ENCODE results near the gene GDI2. TPM values are rescaled to one million over a fixed set of nuclear protein-coding genes. Genes with fewer than 3 reads are reported as not detected.
A peak's percentile ranks its signal among the peaks of the same experiment; 100 is the strongest.

GDI2 gene
- total and polyA plus RNA-seq, 2 of the 13 experiments (the other 11 are each of a cell fraction or from before 2014, with no cell fraction given) = 153 to 477 TPM

GRCh38 chr10:5782174-5782573 lies 31.1 kb downstream of the GDI2 start:
- peaks cover 67% of the 10 kb centered on the region for H3K79me2 ChIP-seq (ENCODE audit: insufficient read depth, low read length)
- no TSS peak for BruUV-seq (replicated peaks)

GRCh38 chr10:5779730-5780129 lies 33.5 kb downstream of the GDI2 start:
- Histone ChIP-seq H3K27me3 (ENCODE audit: control insufficient read depth in 1 of 2, insufficient read depth in 2 of 2, low read length in 2 of 2) (no peaks in the 10 kb centered on the region), H3K27ac (ENCODE audit: extremely low read length, insufficient read depth, low read length) (no peak overlapping the region), H3K36me3 (replicated peaks in 1 of 2; ENCODE audit: control insufficient read depth in 1 of 2, insufficient read depth in 2 of 2, low read length in 2 of 2) (peaks cover 16 to 66% of the 10 kb centered on the region in 2 experiments), H3K9ac (ENCODE audit: insufficient read depth, low read depth, low read length) (no peak overlapping the region), H3K9me3 (ENCODE audit: low read length) (no peaks in the 10 kb centered on the region), H4K20me1 (ENCODE audit: insufficient read depth, low read length) (peaks cover 51% of the 10 kb centered on the region), H3K4me1 (ENCODE audit: insufficient read depth, low read length) (no peaks in the 10 kb centered on the region), H3K4me2 (ENCODE audit: low read depth, low read length) (no peak overlapping the region), H2AFZ (ENCODE audit: low read length) (no peak overlapping the region), H3K79me2 (ENCODE audit: insufficient read depth, low read length) (peaks cover 86% of the 10 kb centered on the region), H3K4me3 (replicated peaks in 1 of 3; ENCODE audit: insufficient read depth in 1 of 3, low read depth in 2 of 3, low read length in 3 of 3) (no peak overlapping the region)
- TF ChIP-seq ZNF281 (CRISPR knock-in tag; IDR thresholded peaks at IDR 0.05; ENCODE audit: borderline replicate concordance) (no peak), POLR2G (IDR thresholded peaks at IDR 0.05; ENCODE audit: low read depth, low read length) (peak; percentile 23; the same call in 1 of the 2 replicates), CBX1 (IDR thresholded peaks at IDR 0.05; ENCODE audit: low read depth) (no peak), ATF5 (CRISPR knock-in tag; IDR thresholded peaks at IDR 0.05; ENCODE audit: low read depth) (no peak), NCOR1 (IDR thresholded peaks at IDR 0.05; ENCODE audit: borderline replicate concordance, low read length) (no peak)
- ATAC-seq (peak; percentile 47; the same call in 1 of the 3 replicates), DNase-seq (ENCODE audit: low spot score) (no peak), FAIRE-seq (no peak)
- BruUV-seq (replicated peaks) = no TSS peak
- intact Hi-C loops (cut with micrococcal nuclease; ENCODE audit: unreplicated experiment) = no loop called here
- ChIA-PET POLR2A (no interaction called here), CTCF (ENCODE audit: low intra/inter-chr PET ratio, low total read pairs) (no interaction called here)
- in situ Hi-C loops (cut with HindIII; ENCODE audit: extremely low pct_ligation_motif_present, low pct_unique_long_range_greater_than_20kb) = no loop called here
- 93% methylated on average over 3 of the region's 3 CpGs for WGBS (ENCODE audit: low lambda C conversion rate)

More at GRCh38 chr10:5782174-5782573, 31.1 kb downstream of the GDI2 start:
- H3K4me1 ChIP-seq (ENCODE audit: insufficient read depth, low read length) = no peaks in the 10 kb centered on the region
- CTCF ChIA-PET (ENCODE audit: low intra/inter-chr PET ratio, low total read pairs) = no interaction called here
- in situ Hi-C loops (cut with HindIII; ENCODE audit: extremely low pct_ligation_motif_present, low pct_unique_long_range_greater_than_20kb) = no loop called here
- no peak overlapping the region for H3K4me2 ChIP-seq (ENCODE audit: low read depth, low read length)
- DNase-seq (ENCODE audit: low spot score) = no peak
- no peak for FAIRE-seq
- ATAC-seq = no peak
- no peak overlapping the region for H2AFZ ChIP-seq (ENCODE audit: low read length)
- POLR2A ChIA-PET = no interaction called here
- 90% methylated on average over 1 of the region's 1 CpG for WGBS (ENCODE audit: low lambda C conversion rate)
- H3K27me3 ChIP-seq (ENCODE audit: control insufficient read depth in 1 of 2, insufficient read depth in 2 of 2, low read length in 2 of 2) = no peaks in the 10 kb centered on the region
- peaks cover 40% of the 10 kb centered on the region; the same call in 1 of the 2 replicates for H4K20me1 ChIP-seq (ENCODE audit: insufficient read depth, low read length)
- no peak overlapping the region for H3K27ac ChIP-seq (ENCODE audit: extremely low read length, insufficient read depth, low read length)
- intact Hi-C loops (cut with micrococcal nuclease; ENCODE audit: unreplicated experiment) = no loop called here
- H3K4me3 ChIP-seq (replicated peaks in 1 of 3; ENCODE audit: insufficient read depth in 1 of 3, low read depth in 2 of 3, low read length in 3 of 3) = no peak overlapping the region
- peaks cover 11 to 67% of the 10 kb centered on the region in 2 experiments; a peak in 4 of 5 replicates for H3K36me3 ChIP-seq (replicated peaks in 1 of 2; ENCODE audit: control insufficient read depth in 1 of 2, insufficient read depth in 2 of 2, low read length in 2 of 2)
- no peak overlapping the region for H3K9ac ChIP-seq (ENCODE audit: insufficient read depth, low read depth, low read length)
- TF ChIP-seq NFKBIZ (CRISPR knock-in tag; IDR thresholded peaks at IDR 0.05) = no peak
- no peak for TF ChIP-seq SALL2 (CRISPR knock-in tag; IDR thresholded peaks at IDR 0.05)
- TF ChIP-seq MAFK (conservative IDR thresholded peaks at IDR 0.05 in 1 of 2, IDR thresholded peaks at IDR 0.05 in 1 of 2; ENCODE audit: low read length in 2 of 2) = peak; percentile 9 to 23; a peak in 1 of 4 replicates
- TF ChIP-seq MAFF (IDR thresholded peaks at IDR 0.05; ENCODE audit: low read depth, low read length) = 0 out of 2 replicates have a peak, but pooled peaks have one; percentile 15
- peak; percentile 79 for TF ChIP-seq ZNF7 (CRISPR knock-in tag; IDR thresholded peaks at IDR 0.05)
- no peak for TF ChIP-seq ZNF326 (CRISPR knock-in tag; IDR thresholded peaks at IDR 0.05; ENCODE audit: borderline replicate concordance)
- H3K9me3 ChIP-seq (ENCODE audit: low read length) = no peaks in the 10 kb centered on the region
